Dedifferentiated amniotic fluid mesenchymal stem cell (primary cell): ENCODE measurements around the gene IGSF3.
A peak's percentile ranks its signal among the peaks of the same experiment; 100 is the strongest.

ENCODE experiments used
- DNase-seq: peaks from one replicate; pipeline ENCODE4 v3.0.0-alpha.2; 2016; ENCODE audit errors: extremely low spot score

Gene IGSF3

DNA sequence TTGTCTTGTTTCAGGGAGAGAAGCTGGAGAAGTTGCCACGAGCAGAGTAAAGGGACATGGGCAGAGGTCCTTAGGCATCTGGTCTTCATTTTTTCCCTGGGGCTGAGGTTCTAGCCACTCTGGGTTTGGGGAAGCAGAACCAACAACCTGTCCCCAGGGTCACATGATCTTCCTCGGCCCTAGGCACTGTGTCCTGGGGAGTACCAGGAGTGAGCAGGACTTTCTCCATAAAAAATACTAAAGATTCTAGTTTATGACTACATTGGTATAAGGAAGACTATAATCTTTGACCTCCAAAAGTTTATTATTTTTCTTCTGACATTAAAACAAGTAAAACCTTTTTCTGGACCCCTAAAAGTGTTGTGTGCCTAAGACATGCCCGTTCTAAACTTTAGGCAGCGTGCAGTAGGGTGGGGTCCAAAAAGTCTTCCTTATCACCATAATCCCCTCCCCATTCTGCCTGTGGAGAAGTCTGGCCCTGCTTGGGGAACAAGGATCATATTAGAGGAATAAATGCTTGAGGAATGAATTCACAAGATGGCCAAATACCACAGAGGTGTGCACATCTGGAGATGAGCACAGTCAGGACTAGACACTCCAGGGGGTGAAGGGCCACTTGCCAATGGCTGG is 19.3 kb upstream of the IGSF3 start:
- no peak for DNase-seq

DNA sequence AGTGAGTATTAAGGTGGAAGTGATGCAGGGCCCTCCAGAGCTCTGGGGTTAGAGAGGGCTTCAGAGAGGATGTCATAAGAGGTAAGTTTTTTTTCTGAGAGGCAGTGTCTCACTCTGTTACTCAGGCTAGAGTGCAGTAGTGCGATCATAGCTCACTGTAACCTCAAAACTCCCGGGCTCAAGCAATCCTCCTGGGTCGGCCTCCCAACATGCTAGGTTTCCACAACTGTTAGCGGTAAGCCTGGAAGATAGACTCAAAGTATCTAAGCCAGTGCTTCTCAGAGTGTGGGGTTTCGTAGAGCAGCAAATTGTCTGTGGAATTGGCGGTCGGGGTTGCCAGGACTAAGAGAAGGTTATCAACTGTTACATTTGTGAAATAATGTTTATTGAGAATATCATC is 18.6 kb upstream of the IGSF3 start:
- DNase-seq = no peak

DNA sequence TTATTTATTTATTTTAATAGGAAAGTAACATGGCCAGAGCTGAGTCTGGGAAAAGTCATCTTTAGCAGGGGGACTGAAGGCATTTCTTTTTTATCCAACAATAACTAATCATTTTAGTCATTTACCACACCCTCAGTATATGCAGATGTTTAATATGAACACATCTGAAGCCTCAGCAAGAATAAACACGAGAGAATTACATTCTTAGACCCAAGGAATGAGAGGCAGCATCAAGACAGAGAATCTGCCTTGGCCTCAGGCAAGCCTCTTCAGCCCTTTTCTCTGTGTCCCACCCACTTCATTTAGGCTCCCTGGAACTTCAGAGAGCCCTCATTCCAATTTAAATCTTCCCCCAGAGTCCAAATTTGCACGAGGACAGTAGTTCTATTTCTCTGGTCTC is 17.0 kb upstream of the IGSF3 start:
- no peak for DNase-seq

DNA sequence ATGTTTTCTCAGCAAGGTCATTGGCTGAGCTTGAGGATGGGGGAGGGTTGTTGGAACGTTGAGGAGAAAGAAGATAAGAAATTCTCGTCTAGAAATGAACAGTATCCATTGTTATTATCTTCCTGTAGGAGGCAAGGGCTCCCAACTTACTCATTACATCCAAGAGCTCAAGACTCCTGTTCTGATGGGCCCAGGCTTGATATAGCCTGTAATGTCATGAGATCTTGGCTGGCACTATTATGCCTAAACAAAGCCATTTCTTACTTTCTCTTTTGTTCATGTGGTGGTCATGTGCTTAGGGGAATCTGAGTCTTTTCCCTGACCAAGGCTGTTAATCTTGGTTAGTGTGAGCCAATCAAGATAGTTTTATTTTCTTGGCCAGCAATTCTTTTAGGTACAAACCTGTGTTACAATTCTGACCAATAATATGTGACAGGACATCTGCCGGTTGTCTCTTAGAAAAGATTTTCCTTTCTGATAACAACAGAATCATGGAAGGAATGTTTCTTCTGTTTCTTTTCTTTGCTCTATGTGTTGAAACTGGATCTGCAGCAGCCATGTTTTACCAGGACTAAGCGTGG is 15.2 kb upstream of the IGSF3 start:
- no peak for DNase-seq

DNA sequence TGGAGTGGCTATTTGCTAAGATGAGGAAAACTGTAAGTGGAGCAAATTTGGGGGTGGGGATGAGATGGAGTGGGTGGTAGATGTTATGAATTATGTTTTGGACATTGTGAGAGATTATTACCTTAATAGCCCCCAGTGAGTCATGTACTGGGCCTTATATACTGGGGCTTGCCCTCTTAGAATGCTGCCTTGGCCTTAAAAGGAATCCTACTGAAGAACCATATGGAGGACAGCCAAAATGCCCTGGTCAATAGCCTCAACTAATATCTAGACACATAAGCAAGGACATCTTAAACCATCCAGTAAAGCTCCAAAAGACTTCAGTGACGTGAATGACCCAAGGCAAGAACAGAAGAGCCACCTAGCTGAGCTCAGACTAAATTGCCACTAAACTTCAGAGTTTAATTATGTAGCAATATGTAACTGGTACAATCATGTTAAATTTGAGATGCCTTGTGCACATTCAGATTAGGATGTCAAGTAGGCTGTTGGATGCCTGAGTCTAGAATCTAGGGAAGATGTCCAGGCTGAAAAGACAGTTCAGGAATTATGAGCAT is 13.9 kb upstream of the IGSF3 start:
- DNase-seq = no peak

DNA sequence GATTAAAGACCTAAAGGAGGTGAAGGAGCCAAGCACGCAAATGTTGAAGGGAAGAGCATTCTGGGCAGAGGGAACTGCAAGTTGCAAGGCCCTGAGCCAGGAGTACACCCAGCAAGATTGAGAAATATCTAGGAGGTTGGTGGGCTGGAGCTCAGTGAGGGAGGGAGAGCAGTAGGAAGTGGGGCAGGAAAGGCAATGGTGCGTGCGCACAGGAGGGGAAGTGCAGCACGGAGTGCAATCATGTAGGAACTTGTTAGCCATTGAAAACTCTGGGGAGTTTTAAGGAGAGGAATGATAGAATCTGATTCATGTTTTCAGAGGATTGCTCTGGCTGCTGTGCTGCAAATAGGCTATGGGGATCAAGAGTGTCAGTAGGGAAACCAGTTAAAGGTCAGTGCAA is 13.2 kb upstream of the IGSF3 start:
- DNase-seq = no peak

DNA sequence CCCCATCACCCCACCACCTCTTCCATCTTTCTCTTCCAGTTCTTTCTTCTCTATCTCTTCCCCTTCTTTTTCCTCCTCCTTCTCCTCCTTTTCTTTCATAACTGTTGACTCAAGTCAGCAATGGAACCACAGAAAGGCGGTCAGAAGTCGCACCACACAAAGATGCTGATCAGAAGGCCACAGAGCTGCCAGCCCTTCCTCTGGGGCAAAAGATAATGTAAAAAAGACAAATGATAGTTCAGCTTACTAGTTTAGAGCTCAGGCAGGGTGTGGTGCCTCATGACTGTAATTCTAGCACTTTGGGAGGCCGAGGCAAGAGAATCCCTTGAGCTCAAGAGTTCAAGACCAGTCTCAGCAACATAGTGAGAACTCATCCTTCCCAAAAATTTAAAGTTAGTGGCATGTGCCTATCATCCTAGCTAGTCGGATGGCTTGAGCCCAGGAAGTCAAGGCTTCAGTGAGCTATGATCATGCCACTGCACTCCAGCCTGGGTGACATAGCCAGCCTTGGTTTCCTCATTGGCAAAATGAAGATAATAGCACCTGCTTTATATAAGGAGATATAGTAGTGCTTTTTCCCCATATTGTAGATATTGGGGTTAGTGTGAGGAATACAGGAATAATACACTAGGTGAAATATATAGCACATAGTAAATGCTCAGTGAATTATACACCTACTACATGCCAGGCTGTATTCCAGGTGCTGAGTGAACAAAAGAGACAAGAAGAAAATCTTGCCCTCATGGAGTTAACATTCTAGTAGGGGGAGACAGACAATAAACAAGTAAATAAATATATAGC is 12.5 kb upstream of the IGSF3 start:
- no peak for DNase-seq

DNA sequence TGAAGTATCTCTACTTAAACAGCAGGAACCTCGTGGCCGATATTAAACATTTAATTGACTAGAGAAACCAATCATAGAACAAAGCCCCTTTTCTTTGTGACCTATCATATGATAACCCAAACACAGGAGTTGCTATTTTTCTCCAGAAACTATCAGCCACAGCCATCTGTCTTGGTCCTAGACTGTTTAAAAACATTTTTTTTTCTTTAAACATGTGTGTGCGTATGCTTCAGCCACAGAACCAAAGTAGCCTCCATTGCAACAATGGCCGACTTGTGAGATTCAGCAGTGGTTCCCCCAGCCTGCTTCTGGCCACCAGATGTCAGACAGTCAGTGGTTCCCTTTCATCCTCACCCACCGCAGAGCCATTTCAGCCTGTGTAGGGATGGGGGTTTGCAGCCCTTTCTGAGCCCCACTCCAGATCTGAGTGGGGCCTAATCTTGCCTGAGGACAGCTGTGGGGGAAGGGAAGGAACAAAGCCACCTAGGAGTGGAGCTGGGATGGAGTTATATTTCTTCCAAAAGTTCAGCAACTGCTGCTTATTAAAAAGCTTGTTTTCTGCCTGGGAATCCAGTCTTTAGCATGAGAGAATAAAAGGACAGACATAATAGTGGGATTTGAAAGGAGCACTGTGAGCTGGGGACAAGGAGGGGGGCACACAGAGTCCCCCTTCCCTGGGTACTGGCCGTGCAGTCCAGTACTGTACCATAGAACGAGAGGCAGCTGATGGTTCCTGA is 11.7 kb upstream of the IGSF3 start:
- no peak for DNase-seq

DNA sequence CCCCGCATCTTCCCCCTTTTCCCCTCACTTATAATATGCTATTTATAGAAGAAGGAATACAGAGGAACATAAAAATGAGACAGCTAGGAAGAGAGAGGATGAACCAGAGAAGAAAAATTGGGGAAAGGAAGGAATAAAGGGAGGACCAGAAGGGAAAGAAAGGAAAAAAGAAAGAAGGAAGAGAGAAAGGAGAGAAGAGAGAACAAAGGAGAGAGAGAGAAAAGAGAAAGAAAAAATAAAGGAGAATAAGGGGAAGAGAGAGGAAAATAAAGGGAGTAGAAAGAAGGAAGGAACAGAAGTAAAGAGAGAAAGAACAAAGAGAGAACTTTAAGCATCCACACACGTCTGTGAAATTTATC is 11.2 kb upstream of the IGSF3 start:
- no peak for DNase-seq

DNA sequence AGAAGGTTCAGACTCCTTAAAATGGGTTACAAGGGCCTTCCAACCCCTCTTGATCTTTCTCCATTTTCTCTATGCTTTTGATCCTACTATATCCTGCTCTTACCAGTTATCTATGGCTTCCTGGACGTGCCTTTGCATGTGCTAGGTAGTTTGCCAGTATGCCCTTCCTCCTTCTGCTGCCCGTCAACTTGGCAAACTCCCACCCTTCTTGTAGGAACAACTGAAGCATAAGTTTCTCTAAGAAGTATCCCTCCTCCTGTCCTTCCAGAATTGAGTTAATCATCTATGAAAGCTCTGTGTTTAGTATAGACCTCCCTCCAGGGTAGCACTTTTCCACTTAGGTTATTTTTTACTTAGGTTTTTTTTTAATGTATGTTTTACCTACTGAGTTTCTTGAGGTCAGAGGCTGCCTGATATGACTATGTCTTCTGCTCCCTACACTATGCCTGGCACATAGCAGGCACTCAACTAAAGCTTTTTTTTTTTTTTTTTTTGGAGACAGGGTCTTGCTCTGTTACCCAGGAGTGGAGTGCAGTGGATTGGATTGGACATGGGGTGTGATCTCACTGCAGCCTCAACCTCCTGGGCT is 10.0 kb upstream of the IGSF3 start:
- peak; percentile 3 for DNase-seq

DNA sequence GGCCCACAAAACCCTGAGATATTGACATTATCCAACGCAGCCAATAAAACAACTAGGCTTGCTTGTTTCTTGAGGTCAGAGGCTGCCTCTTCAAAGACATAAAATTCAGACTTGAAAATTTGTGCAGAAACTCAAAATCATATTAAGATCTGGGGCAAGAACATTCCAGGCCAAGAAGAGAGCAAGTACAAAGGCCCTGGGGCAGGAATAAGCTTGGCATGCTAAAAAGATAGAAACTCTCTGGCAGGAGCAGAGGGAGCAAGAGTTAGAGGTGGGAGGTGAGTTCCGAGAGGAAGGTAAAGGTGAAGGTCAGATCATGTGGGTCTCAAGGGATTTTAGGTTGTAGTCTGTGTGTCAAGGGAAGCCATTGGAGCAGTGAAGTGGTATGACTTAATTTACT is 8.8 kb upstream of the IGSF3 start:
- DNase-seq = no peak

DNA sequence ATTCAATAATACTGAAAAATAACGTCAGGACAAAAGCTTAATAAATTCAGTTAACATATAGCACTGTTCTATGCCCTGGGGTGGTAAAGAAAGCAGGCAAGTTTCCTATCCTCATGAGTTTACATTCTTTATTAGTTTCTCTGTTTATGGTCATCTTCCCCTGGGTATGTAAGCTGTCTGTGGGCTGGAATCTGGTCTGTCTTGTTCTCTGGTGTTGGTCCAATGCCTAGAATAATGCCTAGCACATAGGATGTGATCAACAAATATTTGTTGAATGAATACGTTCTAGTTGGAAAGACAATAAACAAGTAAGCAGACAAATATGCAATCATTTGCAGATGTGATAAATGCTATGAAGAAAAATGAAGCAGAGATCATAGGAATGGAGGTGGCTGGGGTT is 7.2 kb upstream of the IGSF3 start:
- no peak for DNase-seq

DNA sequence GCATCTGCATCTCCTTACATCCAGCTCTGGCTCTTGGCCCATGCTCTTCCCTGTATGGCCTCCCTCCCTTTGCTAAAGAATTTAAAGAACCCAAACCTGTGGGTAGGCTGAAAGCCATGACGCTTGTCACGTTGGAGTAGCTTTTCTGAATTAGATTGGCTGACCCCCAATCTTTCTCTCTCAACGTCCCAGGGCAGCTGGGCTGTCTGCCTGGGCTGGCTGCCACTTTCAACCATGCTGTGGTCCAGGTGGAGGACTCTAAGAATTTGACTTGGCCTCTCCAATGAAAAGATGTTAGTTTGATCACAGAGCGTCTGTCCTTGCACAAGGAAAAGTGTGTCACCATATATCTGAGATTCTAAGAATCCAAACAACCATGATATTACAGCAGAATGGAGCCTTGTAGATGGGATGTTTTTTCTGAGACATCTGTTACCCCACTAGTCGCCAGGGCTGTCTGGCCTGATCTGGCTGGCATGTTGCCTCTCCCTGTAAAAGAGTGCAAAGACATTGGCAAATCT is 6.5 kb upstream of the IGSF3 start:
- no peak for DNase-seq

DNA sequence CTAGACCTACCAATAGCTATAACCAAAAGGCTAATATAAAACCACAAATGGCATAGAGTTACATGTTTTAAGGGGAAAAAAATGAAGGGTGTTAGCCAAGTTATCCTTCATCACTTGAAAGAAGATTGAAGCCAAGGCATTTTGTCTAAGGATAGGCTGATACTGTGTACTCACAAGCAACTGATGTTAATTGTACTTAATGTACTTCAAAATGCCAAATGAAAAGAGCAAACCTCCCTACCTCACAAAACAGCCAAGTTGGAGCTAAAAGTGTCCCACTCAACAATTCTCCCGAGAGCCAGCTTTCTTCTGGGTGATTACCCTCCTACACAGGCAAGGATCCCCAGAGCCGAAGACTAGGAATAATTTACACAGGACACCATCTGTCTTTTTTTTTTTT is 4.4 kb upstream of the IGSF3 start:
- no peak for DNase-seq

DNA sequence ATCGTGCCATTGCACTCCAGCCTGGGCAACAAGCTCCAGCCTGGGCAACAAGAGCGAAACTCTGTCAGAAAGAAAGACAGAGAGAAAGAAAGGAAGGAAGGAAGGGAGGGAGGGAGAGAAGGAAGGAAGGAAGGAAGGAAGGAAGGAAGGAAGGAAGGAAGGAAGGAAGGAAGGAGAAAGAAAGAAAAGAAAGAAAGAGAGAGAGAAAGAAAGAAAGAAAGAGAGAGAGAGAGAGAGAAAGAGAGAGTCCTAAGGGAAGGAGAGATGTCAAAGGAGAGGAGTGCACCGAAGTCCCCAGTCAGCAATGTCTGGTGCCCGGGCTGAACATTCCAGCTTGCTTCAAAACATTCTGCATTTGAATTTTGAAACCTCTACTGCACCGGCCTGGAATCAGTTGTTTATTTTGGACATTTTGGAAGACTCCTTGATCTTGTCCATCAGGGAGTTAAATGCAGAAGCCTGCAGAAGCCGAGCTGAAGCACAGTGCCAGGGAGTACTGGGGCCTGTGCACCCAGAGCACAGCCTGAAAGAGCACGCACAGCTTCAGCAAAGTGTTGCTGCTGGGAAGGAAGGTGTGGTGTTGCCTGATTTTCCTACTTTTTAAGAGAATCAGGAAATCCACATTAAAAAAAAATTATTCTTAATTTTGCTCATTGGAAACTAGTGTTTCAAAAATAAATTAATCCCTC is 3.7 kb upstream of the IGSF3 start:
- no peak for DNase-seq

DNA sequence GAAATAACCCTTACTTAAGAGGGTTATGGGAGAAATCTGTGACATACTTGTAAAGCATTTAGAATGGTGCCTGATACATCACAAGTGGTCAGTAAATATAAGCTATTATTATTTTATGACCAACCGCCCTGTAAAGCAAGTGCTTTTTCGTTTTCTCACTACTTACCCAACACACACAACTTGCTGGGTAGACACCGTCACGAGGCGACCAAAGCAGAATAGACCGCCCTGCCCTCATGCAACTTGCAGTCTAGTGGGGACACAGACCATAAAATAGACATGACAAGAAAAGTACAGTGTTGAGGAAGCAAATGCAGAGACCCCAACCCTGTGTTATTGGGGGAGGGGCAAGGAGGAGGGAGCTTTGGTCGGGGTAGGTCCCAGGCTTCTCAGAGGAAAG is 744 bp upstream of the IGSF3 start:
- no peak for DNase-seq

DNA sequence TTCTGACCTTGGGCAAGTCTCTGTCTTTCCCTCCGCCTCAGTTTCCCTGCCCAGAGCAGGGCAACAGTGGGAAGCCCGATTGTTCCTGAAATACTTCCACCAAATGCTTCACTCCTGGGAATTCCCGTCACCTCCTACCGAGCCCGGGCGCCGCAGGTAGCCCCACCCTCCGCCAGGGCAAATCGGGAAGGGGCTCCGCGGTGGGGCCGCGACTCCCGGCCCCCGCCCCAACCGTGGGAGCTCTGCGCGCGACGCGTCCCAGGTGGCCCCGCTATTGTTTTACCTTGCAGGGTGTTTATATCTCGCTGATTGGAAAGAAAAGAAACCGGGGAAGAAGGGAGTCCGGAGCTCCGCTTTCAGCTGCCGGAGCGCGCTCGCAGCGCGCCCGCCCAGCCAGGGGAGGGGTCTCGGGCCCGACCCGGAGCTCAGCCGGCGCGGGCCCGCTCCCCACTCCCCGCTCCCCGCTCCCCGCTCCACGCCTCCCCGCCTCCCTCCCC is 407 bp downstream of the IGSF3 start:
- no peak for DNase-seq

DNA sequence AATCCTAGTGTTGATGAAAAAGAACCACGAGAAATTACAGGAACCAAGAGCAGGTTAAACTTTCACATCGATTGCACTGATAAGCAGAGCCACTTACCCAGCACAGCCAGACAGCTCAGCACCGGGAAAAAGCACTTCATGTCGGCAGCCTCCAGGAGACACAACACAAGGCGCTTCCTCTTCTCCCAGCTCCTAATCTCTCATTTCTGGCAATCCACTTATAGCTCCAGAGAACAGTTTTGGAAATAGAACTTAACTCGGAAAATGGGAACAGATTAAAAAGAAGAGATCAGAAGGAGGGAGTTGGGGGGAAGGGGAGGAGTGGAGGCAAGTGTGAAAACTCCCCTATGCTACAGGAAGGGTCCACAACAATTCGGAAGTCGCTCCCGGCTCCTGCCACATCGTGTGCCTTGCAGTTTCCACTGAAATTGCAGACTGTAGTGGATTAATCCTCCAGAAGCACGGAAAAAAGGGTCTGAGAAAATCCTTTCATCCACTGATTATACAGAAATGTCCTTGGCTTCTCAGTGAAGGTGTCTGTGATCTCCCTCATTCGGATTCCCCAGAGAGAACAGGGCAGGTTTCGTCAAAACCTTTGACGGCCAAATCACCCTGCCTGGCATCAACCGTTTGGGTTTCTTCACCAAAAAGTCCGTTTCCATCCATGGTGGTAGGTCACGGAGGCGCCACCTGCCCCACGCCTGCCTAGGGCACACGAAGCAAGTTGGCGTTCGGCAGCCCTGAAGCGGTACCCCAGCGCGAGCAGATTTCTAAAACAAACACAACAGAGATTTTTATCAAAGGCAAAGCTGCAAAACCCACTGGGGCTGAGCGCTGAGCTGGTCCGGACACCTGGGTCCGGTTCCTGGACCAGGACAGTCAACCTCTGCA is 1.1 kb downstream of the IGSF3 start:
- no peak for DNase-seq

DNA sequence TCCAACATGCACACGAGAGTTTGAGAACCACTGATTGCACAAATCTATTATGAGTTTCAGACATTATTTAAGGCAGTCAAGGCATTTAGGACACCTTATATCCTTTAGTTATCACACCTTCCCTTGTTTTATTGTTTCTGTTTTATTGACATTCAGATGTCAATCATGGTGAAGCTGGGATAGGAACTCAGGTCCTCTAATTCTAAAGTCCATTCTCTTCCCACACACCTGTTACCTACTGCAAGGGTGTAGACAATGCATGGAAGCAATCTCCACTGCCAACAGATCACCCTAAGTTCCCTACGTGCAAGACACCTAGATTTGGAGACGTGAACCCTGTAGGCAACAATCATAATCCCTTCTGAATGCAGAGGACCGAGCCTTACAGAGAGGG is 2.6 kb downstream of the IGSF3 start:
- DNase-seq = no peak

DNA sequence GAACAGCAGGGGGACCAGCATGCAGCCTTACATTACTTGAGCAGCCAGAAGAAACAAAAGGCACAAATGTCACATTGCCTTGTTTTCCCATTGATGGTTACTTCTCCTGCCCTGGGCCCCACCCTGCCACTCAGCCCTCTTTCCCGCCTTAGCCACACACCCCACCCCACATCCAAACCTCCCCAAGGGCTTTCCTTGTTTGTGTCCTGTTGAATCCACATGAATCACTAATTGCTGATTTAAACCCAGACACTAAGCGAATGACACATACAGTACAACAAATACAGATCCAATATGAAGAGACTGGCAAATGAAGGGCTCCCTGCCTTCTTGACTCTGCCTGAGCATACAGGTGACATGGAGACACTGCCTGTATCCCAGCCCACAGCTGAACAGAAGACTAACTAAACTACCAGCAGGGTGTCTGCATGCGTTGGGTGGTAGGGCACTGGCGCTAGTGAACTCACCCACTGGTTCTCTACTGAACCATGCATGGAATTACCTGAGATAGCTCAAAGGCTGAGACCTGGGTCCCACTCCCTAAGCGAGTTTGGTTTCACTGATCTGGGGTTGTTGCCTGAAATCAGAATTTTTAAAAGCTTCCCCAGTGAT is 3.1 kb downstream of the IGSF3 start:
- no peak for DNase-seq
